GM19452 (cell line): ENCODE results near the gene BCL11B.

Source experiments
- ATAC-seq: cut with Tn5 transposase; IDR thresholded peaks from one replicate; pipeline ENCODE4 v1.9.1; 2021; ENCODE audit not compliant: unreplicated experiment

The BCL11B gene

GRCh38 chr14:99256483-99256874 lies 15.5 kb downstream of the BCL11B start:
- no peak for ATAC-seq

DNA sequence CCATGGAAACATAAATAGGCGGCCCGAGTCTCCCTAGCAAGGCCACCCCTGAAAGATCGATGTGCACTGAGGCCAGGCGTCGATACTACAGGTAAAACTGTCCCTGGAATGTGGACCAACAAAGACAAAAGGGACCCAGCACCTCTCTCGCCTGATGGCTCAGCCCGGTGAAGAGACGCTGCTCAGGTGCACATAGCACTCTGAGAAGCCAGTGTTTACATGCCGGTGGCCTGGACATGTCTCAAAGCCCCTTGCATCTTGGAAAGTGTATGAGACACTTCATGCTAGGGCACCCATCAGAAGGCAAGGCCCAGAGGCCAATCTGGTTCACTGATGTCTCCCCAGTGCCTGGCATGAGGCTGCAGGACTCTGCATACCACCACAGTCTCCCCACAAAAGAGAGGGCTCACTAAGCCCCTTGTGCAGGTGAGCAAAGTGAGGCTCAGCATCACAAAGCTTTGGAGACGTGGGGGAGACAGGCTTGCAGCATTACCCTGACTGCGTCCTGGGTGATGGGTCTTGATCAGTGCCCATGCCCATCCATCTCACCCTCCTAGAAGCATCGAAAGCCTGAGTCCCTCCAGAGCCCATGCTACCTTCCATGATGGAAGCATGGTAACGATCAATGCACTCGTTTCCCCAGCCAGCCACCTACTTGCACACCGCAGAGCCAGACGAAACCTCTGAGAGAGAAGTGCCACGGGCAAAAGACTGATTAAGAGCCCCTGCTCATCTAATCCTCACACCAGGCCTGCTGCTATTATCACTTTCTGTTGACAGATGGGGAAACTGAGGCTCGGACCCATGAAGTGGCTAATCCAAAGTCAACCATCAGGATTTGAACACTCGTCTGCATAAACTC lies 16.1 kb downstream of the BCL11B start:
- ATAC-seq = no peak

GRCh38 chr14:99254328-99255009 lies 17.5 kb downstream of the BCL11B start:
- ATAC-seq = no peak

GRCh38 chr14:99253890-99254289 lies 18.1 kb downstream of the BCL11B start:
- ATAC-seq = no peak

DNA sequence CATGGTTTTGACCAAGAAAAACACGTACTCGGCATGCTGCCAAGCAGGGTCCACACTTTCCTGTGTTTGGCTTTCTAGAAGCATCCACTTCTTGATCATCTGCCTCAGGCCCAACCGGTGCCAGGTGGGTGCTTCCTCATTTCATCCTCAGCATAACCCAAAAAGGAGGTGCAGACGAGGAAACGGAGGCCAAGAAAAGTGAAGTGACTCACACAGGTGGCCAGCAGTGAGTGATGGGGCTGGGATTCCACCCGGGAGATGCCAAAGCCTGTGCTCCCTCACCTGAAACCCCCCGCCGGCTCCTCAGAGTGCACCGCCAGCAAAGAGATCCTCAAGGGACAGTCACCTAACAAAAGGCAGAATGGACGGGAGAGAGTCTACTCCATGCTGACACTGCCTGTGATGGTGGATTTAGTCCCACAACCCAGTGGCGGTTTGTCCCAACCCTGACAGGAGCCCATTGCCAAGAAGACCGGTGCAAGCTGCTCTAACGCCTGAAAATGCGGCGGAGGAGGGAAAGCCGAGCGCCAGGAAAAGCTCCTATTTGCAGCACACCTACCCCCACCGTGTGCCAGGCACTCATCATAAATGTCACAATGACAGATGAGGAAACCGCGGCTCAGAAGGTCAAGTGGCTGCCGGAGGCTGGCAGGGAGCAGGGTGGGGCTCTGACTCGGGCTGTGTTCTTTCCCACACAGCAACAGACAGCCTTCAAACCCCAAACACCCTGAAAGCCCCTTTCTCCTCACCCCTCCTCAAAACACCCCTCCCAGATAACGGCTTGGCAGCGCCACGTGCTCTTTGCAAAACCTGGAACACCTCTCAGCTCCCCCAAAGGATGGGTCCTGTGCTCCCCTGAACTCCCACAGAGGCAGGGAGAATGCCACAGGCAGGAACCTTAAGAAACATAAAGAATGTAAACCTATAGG lies 18.8 kb downstream of the BCL11B start:
- no peak for ATAC-seq

DNA sequence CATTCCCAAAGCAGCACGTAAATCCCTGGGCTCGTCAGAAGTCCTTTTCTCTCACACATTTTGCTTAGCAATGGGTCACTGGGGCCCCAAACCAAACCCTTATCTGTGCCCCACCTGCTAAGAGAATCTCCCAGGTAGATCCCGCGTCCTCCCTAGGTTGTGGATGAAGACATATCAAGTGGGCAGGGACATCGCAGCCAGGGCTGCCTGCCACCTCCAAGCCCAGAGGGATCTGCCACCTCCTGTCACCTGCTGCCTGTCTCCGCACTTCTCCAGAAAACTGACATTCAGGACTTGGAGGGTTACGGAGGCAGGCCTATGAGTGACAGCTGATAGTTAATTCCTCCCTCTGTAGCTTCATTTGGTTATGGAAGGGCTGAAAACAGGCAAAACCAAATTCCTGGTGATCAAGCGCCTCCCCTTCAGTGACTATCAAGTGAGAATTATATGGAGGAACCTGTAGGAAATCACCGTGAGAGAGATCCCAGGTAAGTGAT lies 19.5 kb downstream of the BCL11B start:
- no peak for ATAC-seq

GRCh38 chr14:99251721-99252120 lies 20.3 kb downstream of the BCL11B start:
- ATAC-seq = no peak

GRCh38 chr14:99250636-99251208 lies 21.3 kb downstream of the BCL11B start:
- ATAC-seq = no peak

DNA sequence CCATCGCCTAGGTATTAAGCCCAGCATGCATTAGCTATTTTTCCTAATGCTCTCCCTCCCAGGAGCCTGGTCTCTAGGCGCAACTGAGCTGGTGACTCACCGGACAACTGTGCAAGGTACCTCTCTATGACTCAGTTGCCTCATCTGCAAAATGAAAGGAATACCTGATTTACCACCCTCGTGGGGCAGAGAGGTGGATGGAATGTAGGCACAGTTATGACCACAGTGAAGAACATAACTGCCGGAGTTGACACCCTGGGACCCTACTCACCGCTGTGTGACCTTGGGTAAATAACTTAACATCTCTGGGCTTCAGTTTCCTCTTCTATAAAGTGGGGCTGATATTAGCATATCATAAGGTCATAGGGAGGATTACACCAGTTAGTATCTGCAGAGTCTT lies 22.6 kb downstream of the BCL11B start:
- ATAC-seq = no peak

DNA sequence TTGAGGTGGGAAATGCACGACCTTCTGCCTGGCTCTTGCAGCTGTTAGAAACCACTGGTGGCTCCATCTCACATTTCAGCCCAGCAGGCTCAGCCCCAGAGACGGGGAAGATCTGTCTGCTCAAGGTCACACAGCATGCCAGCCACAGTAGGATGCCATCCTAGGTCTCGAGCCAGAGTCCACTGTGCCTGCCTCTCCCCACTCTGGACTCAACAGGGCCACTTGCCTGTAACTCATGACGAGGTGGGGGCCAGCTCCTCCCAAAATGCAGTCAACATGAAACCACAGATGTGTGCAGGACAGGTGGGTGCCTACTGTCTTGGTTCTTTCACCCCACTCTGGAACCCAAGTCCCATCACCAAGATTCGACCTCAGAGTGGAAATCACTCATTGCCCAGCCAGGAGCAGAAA lies 23.2 kb downstream of the BCL11B start:
- ATAC-seq = no peak

- no peak for ATAC-seq
Measured at GRCh38 chr14:99247772-99248171, 24.2 kb downstream of the BCL11B start.

GRCh38 chr14:99247101-99247729 lies 24.8 kb downstream of the BCL11B start:
- ATAC-seq = no peak

GRCh38 chr14:99246536-99247097 lies 25.4 kb downstream of the BCL11B start:
- ATAC-seq = no peak

DNA sequence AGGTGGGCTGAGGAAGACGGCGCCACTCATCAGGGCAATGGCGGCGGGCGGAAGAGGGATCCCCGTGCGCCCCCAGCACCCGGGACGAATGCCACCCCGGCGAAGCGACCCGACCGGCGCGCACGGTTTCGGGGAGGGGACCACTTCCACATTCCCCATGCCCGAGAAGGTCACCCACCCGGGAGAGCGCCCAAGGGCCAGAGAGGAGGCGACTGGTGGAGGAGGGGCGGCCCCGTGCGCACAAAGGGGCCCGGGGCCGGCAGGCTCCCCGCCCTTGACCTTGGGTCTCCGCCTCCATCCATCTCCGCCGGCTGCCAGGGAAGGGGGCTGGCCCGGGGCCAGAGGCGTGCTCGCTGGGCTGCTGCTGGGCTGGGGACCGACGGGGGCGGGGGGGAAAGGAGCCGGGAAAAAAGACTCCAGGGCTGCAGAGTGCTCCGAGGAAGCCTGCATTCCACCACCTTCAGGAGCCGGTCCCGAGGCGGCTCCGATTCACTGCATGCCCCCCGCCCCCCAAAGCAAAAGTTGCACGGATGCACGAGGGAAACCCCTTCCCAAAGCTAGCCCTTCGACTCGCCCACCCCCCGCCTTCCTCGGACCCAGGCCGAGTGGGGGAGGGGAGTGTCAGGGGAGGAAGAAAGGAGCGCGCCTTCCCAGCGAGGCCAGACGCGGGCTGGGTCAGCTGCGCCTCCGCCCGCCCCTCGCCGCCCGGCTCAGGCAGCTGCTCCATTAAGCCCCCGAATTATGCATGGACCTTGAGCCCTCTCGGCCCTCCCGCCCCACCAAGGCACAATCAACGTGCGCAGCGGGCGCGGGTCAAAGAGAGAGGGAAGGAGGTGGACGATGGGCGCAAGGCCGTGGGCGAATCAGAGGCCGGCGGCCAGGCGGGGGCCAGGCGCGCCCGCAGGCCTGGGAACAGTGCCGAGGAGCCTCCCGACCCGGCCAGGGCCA lies 26.2 kb downstream of the BCL11B start:
- no peak for ATAC-seq

DNA sequence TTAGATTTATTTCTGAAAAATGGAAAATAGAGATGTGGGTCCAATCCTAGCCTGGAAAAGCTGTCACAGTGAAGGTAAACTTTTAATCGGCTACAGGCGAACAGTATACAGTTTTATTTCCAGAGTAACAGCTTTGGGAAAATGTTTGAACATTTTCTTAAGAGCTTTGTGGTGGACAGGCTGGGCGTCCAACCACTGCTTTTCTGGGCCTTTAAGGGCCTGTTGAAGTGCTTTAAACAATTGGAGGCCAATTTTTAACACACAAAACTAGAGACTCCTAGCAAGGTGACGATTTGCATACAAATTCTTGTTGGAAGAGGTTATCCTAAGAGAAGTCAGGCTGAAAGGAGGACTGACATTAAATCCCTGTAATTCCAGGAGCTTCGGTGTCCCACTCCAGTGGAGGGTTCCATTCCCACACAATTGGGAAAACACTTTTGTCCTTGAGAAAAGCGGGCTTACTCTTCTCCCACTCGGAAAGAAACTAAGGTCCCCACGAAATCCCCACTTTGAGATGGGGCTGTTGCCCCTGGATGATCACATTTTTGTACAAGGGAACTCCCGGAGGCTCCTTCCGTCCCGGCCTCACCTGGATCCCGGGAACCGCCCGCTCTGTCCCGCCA lies 26.9 kb downstream of the BCL11B start:
- no peak for ATAC-seq

DNA sequence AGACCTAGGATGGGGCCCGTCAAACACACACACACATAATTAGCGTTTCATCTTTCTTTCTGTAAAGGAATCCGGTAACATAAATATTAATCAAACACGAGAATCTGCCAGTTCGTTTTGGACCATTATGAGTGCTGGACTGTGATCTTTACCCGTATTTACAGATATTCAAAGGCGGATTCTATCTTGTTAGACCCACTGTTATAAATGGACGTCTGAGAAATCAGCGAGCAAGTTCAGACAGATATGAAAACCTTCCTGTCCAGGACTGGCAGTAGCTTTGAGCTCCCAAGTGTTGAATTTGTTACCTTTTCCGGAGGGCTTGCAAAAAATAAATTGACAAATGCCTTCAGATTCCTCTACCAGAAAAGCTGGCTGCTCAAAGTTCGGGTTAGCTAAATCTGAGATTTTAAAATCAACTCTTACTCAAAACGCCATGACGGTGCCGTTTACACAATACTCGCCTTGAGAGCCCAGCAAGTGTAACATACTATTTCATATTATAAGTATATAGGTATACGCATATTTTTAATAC lies 27.6 kb downstream of the BCL11B start:
- no peak for ATAC-seq

DNA sequence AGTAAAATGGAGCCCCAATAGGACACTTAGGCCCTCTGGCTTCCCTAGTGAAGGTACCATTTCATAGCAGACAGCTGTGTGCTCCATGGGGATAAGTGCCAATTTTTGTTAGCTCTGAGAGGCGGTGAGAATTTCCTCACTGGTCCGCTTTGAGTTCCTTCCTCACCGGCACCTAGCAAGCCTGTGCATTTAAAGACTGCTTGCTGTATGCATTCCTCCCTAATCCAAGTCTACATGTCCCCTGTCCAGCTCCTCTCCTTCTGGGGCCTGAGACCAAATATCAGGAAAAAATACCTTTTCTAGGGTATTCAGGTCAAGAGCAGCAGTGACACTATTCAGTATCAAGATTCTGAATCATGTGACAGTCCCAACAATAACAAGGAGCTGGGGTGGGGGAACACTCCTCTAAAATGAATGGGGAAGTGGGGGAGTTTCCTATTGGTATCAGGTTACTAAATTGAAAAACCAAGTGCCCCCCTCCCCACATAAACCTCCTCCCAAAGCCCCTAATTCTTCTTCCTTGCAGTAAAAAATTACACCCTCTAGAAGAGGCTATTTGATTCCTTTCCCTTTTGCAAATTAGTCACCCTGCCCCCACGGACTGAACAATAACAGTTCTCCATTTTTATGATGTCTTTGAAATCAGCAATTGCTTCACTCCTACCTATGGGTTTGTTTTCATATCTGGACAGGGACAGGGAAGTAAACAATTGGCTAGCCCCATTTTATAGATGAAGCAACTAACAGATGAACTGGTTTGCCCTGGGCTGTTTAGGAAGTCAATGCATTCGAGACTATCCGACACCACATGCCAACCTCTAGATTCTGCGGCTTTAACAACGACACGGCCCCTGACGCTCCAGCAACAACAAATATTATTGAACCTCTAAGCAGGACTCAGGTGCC lies 28.9 kb downstream of the BCL11B start:
- no peak for ATAC-seq
